GM08714 (cell line): ENCODE data around the gene SULT1A3.
"Not testable (repeated sequence)": the region's sequence is repeated elsewhere in the genome, so short reads cannot be mapped to it uniquely, and the experiment has no call there.

Experiments used
- H3K4me3 ChIP-seq: fragments of 200-500 bp; sonication (Bioruptor generic); 2 replicates; pipeline ENCODE4 v1.5.1; 2014; ENCODE audit warnings: mild to moderate bottlenecking, low read length, inconsistent platforms

Gene SULT1A3

DNA sequence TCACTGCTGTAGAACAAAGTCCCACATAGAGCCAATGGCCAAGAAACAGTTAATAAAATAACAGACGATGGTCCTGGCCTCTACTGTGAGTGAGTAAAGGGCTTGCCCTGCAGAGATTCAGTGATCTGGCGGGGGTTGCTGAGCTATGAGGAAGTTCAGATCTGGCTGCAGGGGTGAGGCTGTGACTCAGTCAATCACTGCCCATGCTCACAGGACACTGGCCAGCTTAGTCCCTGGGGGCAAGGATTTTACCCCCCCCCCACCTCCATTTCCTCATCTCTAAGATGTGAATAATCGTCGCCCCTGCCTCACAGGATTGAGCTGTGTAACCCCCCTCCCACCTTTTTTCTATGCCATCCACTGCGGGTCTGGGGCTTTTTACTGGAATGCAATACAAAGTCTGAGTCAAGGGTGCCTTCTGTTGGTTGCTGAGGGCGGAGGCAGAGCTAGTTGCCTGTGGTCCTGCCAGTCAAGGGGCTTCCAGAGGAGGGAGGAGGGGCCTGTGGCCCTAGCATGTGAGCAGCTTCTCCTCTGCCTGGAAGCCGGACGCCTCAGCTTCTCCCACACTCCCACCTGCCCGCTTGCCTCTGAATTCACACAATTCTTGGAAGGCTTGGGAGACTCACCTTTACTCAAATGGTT is 8.1 kb downstream of the SULT1A3 start:
- not testable (repeated sequence) for H3K4me3 ChIP-seq

DNA sequence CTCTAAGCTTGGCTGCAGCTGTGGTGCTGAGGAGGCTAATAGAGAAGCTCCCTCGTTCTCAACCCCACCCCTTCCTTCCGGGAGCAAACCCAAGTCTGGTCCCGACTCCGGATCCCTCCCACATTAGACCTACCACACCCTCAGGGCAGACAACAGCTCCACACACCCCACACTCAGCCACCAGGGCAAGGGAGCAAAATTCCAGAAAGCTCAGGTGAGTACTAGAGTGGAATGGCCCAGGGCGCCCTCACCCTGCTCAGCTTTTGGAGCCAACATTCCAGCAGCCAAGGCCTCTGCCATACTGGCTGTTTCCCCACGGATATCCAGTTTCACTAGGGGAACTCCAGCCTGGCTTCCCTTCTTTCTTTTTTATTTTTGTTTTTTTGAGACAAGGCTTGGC is 10.0 kb downstream of the SULT1A3 start:
- not testable (repeated sequence) for H3K4me3 ChIP-seq

DNA sequence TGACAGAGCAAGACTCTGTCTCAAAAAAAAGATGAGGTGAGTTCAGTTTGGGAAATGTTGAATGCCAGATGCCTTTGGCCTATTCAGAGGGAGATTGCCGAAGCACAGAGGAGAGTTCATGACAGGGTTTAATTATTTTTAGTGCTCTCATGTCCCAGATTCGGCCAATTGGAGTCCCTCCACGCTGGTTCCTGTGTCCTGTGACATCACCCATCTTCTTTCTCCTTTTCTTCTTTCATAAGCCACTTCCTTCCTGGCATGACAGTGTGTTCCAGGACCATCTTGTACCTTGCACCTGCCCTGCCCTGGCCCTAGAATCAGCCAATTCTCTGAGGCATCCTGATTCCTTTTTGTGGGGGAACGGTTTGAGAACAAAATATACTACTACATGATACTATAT is 12.4 kb downstream of the SULT1A3 start:
- not testable (repeated sequence) for H3K4me3 ChIP-seq

DNA sequence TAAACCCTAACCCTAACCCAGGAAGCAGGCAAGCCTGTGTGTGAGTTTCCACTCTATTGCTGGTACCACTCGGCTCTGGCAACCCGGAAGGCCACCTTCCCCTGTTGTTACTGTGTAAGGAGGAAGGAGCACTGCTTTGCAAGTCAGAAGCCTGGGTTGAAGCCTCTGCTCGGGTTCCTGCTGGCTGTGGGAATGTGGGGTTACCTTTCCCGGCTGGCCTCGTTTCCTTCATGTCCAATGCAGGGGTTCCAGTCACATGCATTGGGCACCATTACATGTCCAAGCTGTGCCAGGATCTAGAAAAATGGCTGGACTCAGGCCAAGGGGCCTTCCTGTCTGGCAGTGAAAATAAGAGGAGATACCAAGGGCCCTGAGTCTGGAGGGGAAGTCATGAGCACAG is 18.0 kb downstream of the SULT1A3 start:
- H3K4me3 ChIP-seq: not testable (repeated sequence)

DNA sequence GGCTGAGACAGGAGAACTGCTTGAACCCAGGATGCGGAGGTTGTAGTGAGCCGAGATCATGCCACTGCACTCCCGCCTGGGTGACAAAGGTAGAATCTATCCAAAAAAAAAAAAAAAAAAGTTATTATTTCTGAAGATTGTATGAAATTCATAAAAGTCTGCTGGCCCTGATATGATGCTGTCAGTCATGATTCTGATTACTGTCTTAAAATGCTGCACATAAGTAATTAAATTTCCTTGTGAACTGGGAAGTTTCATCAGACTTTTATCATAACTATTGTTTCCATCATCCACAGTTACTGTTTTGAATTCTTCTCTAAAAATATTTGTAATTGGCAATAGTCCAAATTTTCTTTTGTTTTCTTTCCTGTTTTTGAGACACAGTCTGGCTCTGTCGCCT is 49.3 kb downstream of the SULT1A3 start, which contains the start of gene NPIPB13:
NPIPB13 (minus strand) TSS at position 101 of the 400 bp plus-strand sequence. CDS start 2,906 bp downstream, outside the sequence.
- not testable (repeated sequence) for H3K4me3 ChIP-seq
